ENCODE measurements around the gene ASB16. TPM values are rescaled to one million over a fixed set of nuclear protein-coding genes. Genes with fewer than 3 reads are reported as not detected.

ASB16 gene
- total and polyA plus RNA-seq, 9 of the 15 experiments (the other 6 are each of a cell fraction or from before 2014, with no cell fraction given) = 0.03 to 0.07 TPM; not detected in 7

- TF ChIP-seq, protein P1, sequence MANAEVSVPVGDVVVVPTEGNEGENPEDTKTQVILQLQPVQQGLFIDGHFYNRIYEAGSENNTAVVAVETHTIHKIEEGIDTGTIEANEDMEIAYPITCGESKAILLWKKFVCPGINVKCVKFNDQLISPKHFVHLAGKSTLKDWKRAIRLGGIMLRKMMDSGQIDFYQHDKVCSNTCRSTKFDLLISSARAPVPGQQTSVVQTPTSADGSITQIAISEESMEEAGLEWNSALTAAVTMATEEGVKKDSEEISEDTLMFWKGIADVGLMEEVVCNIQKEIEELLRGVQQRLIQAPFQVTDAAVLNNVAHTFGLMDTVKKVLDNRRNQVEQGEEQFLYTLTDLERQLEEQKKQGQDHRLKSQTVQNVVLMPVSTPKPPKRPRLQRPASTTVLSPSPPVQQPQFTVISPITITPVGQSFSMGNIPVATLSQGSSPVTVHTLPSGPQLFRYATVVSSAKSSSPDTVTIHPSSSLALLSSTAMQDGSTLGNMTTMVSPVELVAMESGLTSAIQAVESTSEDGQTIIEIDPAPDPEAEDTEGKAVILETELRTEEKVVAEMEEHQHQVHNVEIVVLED (CRISPR knock-in tag; IDR thresholded peaks at IDR 0.05) = no peak
- TF ChIP-seq MECOM (CRISPR knock-in tag; IDR thresholded peaks at IDR 0.05) = no peak
- TF ChIP-seq BDP1 (IDR thresholded peaks at IDR 0.05; ENCODE audit: insufficient read depth, insufficient read length) = no peak
- no peak for TF ChIP-seq SRSF3 (IDR thresholded peaks at IDR 0.05; ENCODE audit: insufficient read depth, low read length)
- TF ChIP-seq ZNF764 (CRISPR knock-in tag; IDR thresholded peaks at IDR 0.05; ENCODE audit: low read depth) = no peak
- TF ChIP-seq MXD1 (CRISPR knock-in tag; IDR thresholded peaks at IDR 0.05; ENCODE audit: borderline replicate concordance, poor library complexity, severe bottlenecking) = peak; percentile 36
- TF ChIP-seq BRF1 (IDR thresholded peaks at IDR 0.05; ENCODE audit: borderline replicate concordance, extremely low read depth, insufficient read length) = no peak
- TF ChIP-seq, protein P2, sequence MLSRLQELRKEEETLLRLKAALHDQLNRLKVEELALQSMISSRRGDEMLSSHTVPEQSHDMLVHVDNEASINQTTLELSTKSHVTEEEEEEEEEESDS (CRISPR knock-in tag; IDR thresholded peaks at IDR 0.05) = no peak
- peak; percentile 60 for TF ChIP-seq SOX6 (IDR thresholded peaks at IDR 0.05)
- TF ChIP-seq, protein P3, sequence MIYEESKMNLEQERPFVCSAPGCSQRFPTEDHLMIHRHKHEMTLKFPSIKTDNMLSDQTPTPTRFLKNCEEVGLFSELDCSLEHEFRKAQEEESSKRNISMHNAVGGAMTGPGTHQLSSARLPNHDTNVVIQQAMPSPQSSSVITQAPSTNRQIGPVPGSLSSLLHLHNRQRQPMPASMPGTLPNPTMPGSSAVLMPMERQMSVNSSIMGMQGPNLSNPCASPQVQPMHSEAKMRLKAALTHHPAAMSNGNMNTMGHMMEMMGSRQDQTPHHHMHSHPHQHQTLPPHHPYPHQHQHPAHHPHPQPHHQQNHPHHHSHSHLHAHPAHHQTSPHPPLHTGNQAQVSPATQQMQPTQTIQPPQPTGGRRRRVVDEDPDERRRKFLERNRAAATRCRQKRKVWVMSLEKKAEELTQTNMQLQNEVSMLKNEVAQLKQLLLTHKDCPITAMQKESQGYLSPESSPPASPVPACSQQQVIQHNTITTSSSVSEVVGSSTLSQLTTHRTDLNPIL (CRISPR knock-in tag; IDR thresholded peaks at IDR 0.05) = no peak
- TF ChIP-seq ZNF41 (CRISPR knock-in tag; conservative IDR thresholded peaks at IDR 0.05) = no peak
- TF ChIP-seq STAG1 (CRISPR knock-in tag; IDR thresholded peaks at IDR 0.05; ENCODE audit: borderline replicate concordance) = no peak
- no peak for TF ChIP-seq HOMEZ (CRISPR knock-in tag; IDR thresholded peaks at IDR 0.05)
- no peak for TF ChIP-seq RFX1 (IDR thresholded peaks at IDR 0.05)
- TF ChIP-seq CEBPB (tag; IDR thresholded peaks at IDR 0.05) = no peak
- TF ChIP-seq ZNF696 (CRISPR knock-in tag; conservative IDR thresholded peaks at IDR 0.05) = no peak
- TF ChIP-seq YY1 (IDR thresholded peaks at IDR 0.05; ENCODE audit: borderline replicate concordance in 1 of 3, control insufficient read depth in 1 of 3, extremely low read depth in 1 of 3, insufficient read depth in 3 of 3, insufficient read length in 1 of 3, insufficient replicate concordance in 2 of 3, low read depth in 1 of 3, low read length in 2 of 3) = peak in 1 of 3 experiments; percentile 33
- TF ChIP-seq SP2 (IDR thresholded peaks at IDR 0.05; ENCODE audit: extremely low read depth, low read depth, low read length, poor library complexity, severe bottlenecking) = no peak
- no peak for TF ChIP-seq ZNF217 (CRISPR knock-in tag; IDR thresholded peaks at IDR 0.05)
- no peak for TF ChIP-seq WHSC1 (IDR thresholded peaks at IDR 0.05; ENCODE audit: low read length)
Observed at GRCh38 chr17:44137891-44138709, 32.4 kb upstream of the ASB16 start (continued).
